GM12878 (cell line): ENCODE data around the gene KCNJ14. TPM values are rescaled to one million over a fixed set of nuclear protein-coding genes. Genes with fewer than 3 reads are reported as not detected.

ENCODE experiments used
- ATAC-seq: fragments of 200-7000 bp; cut with Tn5 transposase; 3 replicates; pipeline ENCODE4 v1.9.1; 2020; ENCODE audit warnings: mild to moderate bottlenecking, moderate library complexity
- BruUV-seq: library from RNA; stranded (reverse); fragments of 400-500 nt; replicated peaks from 2 replicates; lab custom pipeline; 2021; lab: Mats Ljungman, UMichigan
- CTCF ChIA-PET: fragments of 300-600 bp; sonication (Branson Sonifier 250); formaldehyde crosslinking; extraction: SDS; loops from one replicate; lab custom pipeline; 2021; ENCODE audit warnings: inconsistent platforms; lab: Yijun Ruan, JAX
- POLR2A ChIA-PET: fragments of 350-600 bp; formaldehyde crosslinking; extraction: SDS; loops from one replicate; lab custom pipeline; 2021; ENCODE audit warnings: inconsistent platforms; lab: Charles Lee
- RAD21 ChIA-PET: fragments of 300-600 bp; sonication (Branson Sonifier 250); formaldehyde crosslinking; loops from one replicate; lab custom pipeline; 2023; ENCODE audit warnings: antibody characterized with exemption; ENCODE audit not compliant: unreplicated experiment; lab: Charles Lee
- SMC1A ChIA-PET: fragments of 300-600 bp; sonication (Branson Sonifier 250); formaldehyde crosslinking; loops from one replicate; lab custom pipeline; 2023; ENCODE audit not compliant: unreplicated experiment, uncharacterized antibody; lab: Charles Lee
- DNase-seq: peaks from one replicate; pipeline ENCODE4 v3.0.0-alpha.2; 2011; ENCODE audit warnings: low read depth, low spot score
- FAIRE-seq: peaks from 3 replicates; lab custom pipeline; 2011; peaks lifted over from hg19 to GRCh38; lab: Jason Lieb, UNC
- H2AFZ ChIP-seq: 2 replicates; pipeline ENCODE4 v1.6.0; 2011; ENCODE audit warnings: low read depth, low read length, control low read depth; ENCODE audit not compliant: control insufficient read depth
- H3K27ac ChIP-seq: 2 replicates; pipeline ENCODE4 v1.5.1; 2011; ENCODE audit warnings: control low read depth; ENCODE audit not compliant: control insufficient read depth, insufficient read depth
- H3K27me3 ChIP-seq, 2 experiments: replicated peaks in 1 of 2; 2 replicates each; pipeline versions ENCODE4 v1.6.0 to v1.6.1; 2011; ENCODE audit warnings: low read length in 1 of 2; ENCODE audit not compliant: control insufficient read depth in 2 of 2, insufficient read depth in 2 of 2
- H3K36me3 ChIP-seq, 2 experiments: 2 replicates each; pipeline ENCODE4 v1.5.1; 2011; ENCODE audit warnings: low read length in 1 of 2; ENCODE audit not compliant: control insufficient read depth in 2 of 2, insufficient read depth in 2 of 2
- H3K4me1 ChIP-seq: 2 replicates; pipeline ENCODE4 v1.6.1; 2011; ENCODE audit warnings: mild to moderate bottlenecking, low read length, moderate library complexity, mixed read lengths; ENCODE audit not compliant: control insufficient read depth, insufficient read depth
- H3K4me2 ChIP-seq: 2 replicates; pipeline ENCODE4 v1.6.0; 2011; ENCODE audit warnings: control low read depth; ENCODE audit not compliant: control insufficient read depth, insufficient read depth
- H3K4me3 ChIP-seq: fragments of 200-600 bp; sonication (generic); 2 replicates; pipeline ENCODE4 v1.5.1; 2016
- H3K79me2 ChIP-seq: 2 replicates; pipeline ENCODE4 v1.6.0; 2011; ENCODE audit warnings: low read length; ENCODE audit not compliant: control insufficient read depth, insufficient read depth
- H3K9ac ChIP-seq: 2 replicates; pipeline ENCODE4 v1.8.0; 2011; ENCODE audit warnings: low read length, control low read depth, mixed read lengths; ENCODE audit not compliant: control insufficient read depth, insufficient read depth
- H3K9me3 ChIP-seq: replicated peaks from 3 replicates; pipeline ENCODE4 v1.5.1; 2011; ENCODE audit warnings: mild to moderate bottlenecking, low read length; ENCODE audit not compliant: control insufficient read depth, insufficient read depth
- H4K20me1 ChIP-seq: 2 replicates; pipeline ENCODE4 v1.6.0; 2011; ENCODE audit not compliant: control insufficient read depth, insufficient read depth
- BRCA1 ChIP-seq: IDR thresholded peaks from 2 replicates; pipeline ENCODE4 v1.6.1; 2011; ENCODE audit warnings: low read depth, low read length, improper control_type of control experiment
- CEBPB ChIP-seq, 2 experiments: fragments of 150-350 bp in 1 of 2; IDR thresholded peaks; 2 replicates each; pipeline ENCODE4 v1.6.1; 2012 to 2014; ENCODE audit warnings: low read depth in 2 of 2, low read length in 2 of 2, borderline replicate concordance in 1 of 2, inconsistent platforms in 1 of 2
- FOXM1 ChIP-seq: IDR thresholded peaks from 2 replicates; pipeline ENCODE4 v1.6.1; 2012; ENCODE audit warnings: low read depth, mild to moderate bottlenecking, inconsistent platforms, low read length, moderate library complexity
- LARP7 ChIP-seq: fragments of 450-650 bp; IDR thresholded peaks from 2 replicates; pipeline ENCODE4 v1.6.1; 2017; ENCODE audit warnings: mild to moderate bottlenecking
- MTA2 ChIP-seq: fragments of 450-650 bp; IDR thresholded peaks from 2 replicates; pipeline ENCODE4 v1.6.1; 2016; ENCODE audit warnings: low read depth, mild to moderate bottlenecking, moderate library complexity
- NFYB ChIP-seq: IDR thresholded peaks from 2 replicates; pipeline ENCODE4 v1.6.1; 2011; ENCODE audit warnings: low read depth, mild to moderate bottlenecking, low read length, improper control_type of control experiment, moderate library complexity; ENCODE audit not compliant: insufficient read depth
- ZSCAN29 ChIP-seq: fragments of 450-650 bp; IDR thresholded peaks from 2 replicates; pipeline ENCODE4 v1.6.1; 2017; ENCODE audit warnings: mild to moderate bottlenecking, moderate library complexity
- WGBS: methylation state at CpG from one replicate; pipeline ENCODE4 v1.1.6; 2016; ENCODE audit warnings: low lambda C conversion rate; ENCODE audit not compliant: insufficient replicate concordance, insufficient coverage; ENCODE audit errors: missing lambda C conversion rate; 5-methylcytosine and 5-hydroxymethylcytosine counted together
- in situ Hi-C: fragments of 300-500 bp; cut with MboI; formaldehyde crosslinking; loops from 9 replicates; pipeline ENCODE4 v1.14.3; 2018; ENCODE audit warnings: mixed read lengths
- intact Hi-C: fragments of 100-400 bp; cut with micrococcal nuclease; formaldehyde crosslinking; loops from one replicate; pipeline ENCODE4 v1.14.2; 2022; ENCODE audit not compliant: unreplicated experiment
- polyA plus RNA-seq, 11 experiments: library from polyadenylated mRNA; depleted of rRNA in 4 of 11; unstranded in 6 of 11; stranded (reverse) in 5 of 11; fragments of >200 nt; fragmentation: Nextera tagmentation in 4 of 11; fragmentation: Illumina TruSeq in 1 of 11; extraction: Ambion mirVana in 4 of 11; extraction: Trizol in 1 of 11; gene quantifications; 1 replicate in 1 of 11; 2 replicates in 10 of 11; pipeline versions ENCODE4 v1.2.1 to v1.2.3, GENCODE V29; 2011 to 2016; ENCODE audit warnings: inconsistent platforms in 2 of 11, missing spikeins in 2 of 11, low read depth in 1 of 11
- total RNA-seq, 4 experiments: library from RNA; depleted of rRNA in 3 of 4; stranded (reverse); fragments of >200 nt in 3 of 4; fragmentation: Illumina TruSeq in 1 of 4; extraction: Trizol in 1 of 4; gene quantifications; 2 replicates each; pipeline versions ENCODE4 v1.2.1 to v1.2.3, GENCODE V29; 2013 to 2021
- TF ChIP-seq, protein P1 (sequence below): fragments of 450-650 bp; formaldehyde crosslinking; IDR thresholded peaks from 2 replicates; pipeline ENCODE4 v1.5.0; 2022; ENCODE audit warnings: mild to moderate bottlenecking, missing genetic modification characterization

KCNJ14 gene
- total and polyA plus RNA-seq, 10 of the 15 experiments (the other 5 are each of a cell fraction or from before 2014, with no cell fraction given): 0.24 to 1.4 (median 0.42) TPM

DNA sequence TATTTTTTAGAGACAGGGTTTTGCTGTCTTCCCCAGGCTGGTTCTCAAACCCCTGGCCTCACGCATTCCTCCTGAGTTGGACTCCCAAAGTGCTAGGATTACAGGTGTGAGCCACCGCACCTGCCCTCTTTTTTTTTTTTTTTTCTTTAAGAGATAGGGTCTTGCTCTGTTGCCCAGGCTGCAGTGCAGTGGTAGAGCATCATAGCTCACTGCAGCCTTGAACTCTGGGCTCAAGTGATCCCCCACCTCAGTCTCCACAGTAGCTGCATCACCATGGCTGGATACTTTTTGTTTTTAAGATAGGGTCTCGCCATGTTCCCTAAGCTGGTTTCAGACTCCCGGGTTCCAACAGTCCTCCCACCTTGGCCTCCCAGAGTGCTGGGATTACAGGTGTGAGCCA lies 1.5 kb downstream of the KCNJ14 start:
- DNase-seq: no peak
- POLR2A ChIA-PET: interaction anchor here (0.5 kb wide), 1 partner anchor 45 kb away, joined by 3 read pairs; no protein-coding TSS in a partner anchor
- in situ Hi-C loops: no loop called here

More for the DNA sequence above, 1.5 kb downstream of the KCNJ14 start:
- Histone ChIP-seq H3K79me2 (no peaks in the 10 kb centered on the region; the same call in 1 of the 2 replicates), H3K4me3 (no peak overlapping the region), H3K36me3 (peaks cover 15 to 17% of the 10 kb centered on the region in 2 experiments), H3K27me3 (no peaks in the 10 kb centered on the region), H3K9ac (no peak overlapping the region), H3K4me1 (no peaks in the 10 kb centered on the region; the same call in 1 of the 2 replicates), H4K20me1 (no peaks in the 10 kb centered on the region), H3K9me3 (no peaks in the 10 kb centered on the region), H3K4me2 (no peak overlapping the region), H3K27ac (no peak overlapping the region), H2AFZ (no peak overlapping the region)
- WGBS: 100% methylated on average over 4 of the region's 4 CpGs
- intact Hi-C loops: no loop called here
- BruUV-seq: no TSS peak
- ChIA-PET CTCF (interaction anchor here (0.9 kb wide), 1 partner anchor 33 kb away, joined by 3 read pairs; no protein-coding TSS in a partner anchor), SMC1A (no interaction called here), RAD21 (no interaction called here)
- TF ChIP-seq CEBPB (IDR thresholded peaks at IDR 0.05; ENCODE audit: borderline replicate concordance in 1 of 2, low read depth in 2 of 2, low read length in 2 of 2) (no peak), NFYB (no peak), FOXM1 (no peak), ZSCAN29 (no peak), LARP7 (no peak), BRCA1 (no peak), MTA2 (no peak)
- TF ChIP-seq, protein P1, sequence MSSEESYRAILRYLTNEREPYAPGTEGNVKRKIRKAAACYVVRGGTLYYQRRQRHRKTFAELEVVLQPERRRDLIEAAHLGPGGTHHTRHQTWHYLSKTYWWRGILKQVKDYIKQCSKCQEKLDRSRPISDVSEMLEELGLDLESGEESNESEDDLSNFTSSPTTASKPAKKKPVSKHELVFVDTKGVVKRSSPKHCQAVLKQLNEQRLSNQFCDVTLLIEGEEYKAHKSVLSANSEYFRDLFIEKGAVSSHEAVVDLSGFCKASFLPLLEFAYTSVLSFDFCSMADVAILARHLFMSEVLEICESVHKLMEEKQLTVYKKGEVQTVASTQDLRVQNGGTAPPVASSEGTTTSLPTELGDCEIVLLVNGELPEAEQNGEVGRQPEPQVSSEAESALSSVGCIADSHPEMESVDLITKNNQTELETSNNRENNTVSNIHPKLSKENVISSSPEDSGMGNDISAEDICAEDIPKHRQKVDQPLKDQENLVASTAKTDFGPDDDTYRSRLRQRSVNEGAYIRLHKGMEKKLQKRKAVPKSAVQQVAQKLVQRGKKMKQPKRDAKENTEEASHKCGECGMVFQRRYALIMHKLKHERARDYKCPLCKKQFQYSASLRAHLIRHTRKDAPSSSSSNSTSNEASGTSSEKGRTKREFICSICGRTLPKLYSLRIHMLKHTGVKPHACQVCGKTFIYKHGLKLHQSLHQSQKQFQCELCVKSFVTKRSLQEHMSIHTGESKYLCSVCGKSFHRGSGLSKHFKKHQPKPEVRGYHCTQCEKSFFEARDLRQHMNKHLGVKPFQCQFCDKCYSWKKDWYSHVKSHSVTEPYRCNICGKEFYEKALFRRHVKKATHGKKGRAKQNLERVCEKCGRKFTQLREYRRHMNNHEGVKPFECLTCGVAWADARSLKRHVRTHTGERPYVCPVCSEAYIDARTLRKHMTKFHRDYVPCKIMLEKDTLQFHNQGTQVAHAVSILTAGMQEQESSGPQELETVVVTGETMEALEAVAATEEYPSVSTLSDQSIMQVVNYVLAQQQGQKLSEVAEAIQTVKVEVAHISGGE (CRISPR knock-in tag): no peak
- no peak for ATAC-seq
- FAIRE-seq: no peak
